Kidney (tissue), 14 donors: Measurements from ENCODE around the gene ALKBH5. TPM values are rescaled to one million over a fixed set of nuclear protein-coding genes. Genes with fewer than 3 reads are reported as not detected.

Experiments used
- DNase-seq, 5 donors: peaks; one replicate each; pipeline ENCODE4 v3.0.0-alpha.2; 2013 to 2020
- FAIRE-seq: peaks from 2 replicates; lab custom pipeline; 2012; peaks lifted over from hg19 to GRCh38; lab: Jason Lieb, UNC
- H3K27ac ChIP-seq, 2 donors: one replicate each; pipeline ENCODE4 v1.7.0; 2013; ENCODE audit warnings: low read depth in 2 of 2, low read length in 2 of 2, inconsistent platforms in 1 of 2
- H3K27me3 ChIP-seq: one replicate; pipeline ENCODE4 v1.7.1; 2013; ENCODE audit warnings: low read length, inconsistent platforms; ENCODE audit not compliant: control insufficient read depth, insufficient read depth
- H3K36me3 ChIP-seq, 3 donors: one replicate each; pipeline versions ENCODE4 v1.7.0 to v1.7.1; 2013; ENCODE audit warnings: low read length in 3 of 3, control low read depth in 1 of 3, inconsistent platforms in 1 of 3; ENCODE audit not compliant: insufficient read depth in 3 of 3, control insufficient read depth in 2 of 3
- H3K4me1 ChIP-seq, 3 donors: one replicate each; pipeline versions ENCODE4 v1.7.0 to v1.7.1; 2013; ENCODE audit warnings: low read length in 3 of 3, inconsistent platforms in 1 of 3, low read depth in 1 of 3; ENCODE audit not compliant: control insufficient read depth in 2 of 3, insufficient read depth in 2 of 3
- H3K4me3 ChIP-seq, 3 donors: one replicate each; pipeline versions ENCODE4 v1.7.0 to v1.8.1; 2013; ENCODE audit warnings: low read length in 3 of 3, control low read depth in 1 of 3, inconsistent platforms in 1 of 3
- H3K9ac ChIP-seq, 3 donors: one replicate each; pipeline versions ENCODE4 v1.7.0 to v1.7.1; 2013; ENCODE audit warnings: low read length in 3 of 3, control low read depth in 1 of 3, inconsistent platforms in 1 of 3
- H3K9me3 ChIP-seq, 3 donors: one replicate each; pipeline versions ENCODE4 v1.7.0 to v1.7.1; 2013; ENCODE audit warnings: low read length in 3 of 3, control low read depth in 1 of 3, inconsistent platforms in 1 of 3; ENCODE audit not compliant: control insufficient read depth in 2 of 3, insufficient read depth in 1 of 3
- CTCF ChIP-seq: IDR thresholded peaks from 3 replicates; pipeline ENCODE4 v1.5.1; 2012; ENCODE audit warnings: mild to moderate bottlenecking, moderate library complexity, borderline replicate concordance; ENCODE audit not compliant: insufficient read depth; ENCODE audit errors: extremely low read depth
- intact Hi-C: fragments of 100-400 bp; cut with DNase I; formaldehyde crosslinking; loops from one replicate; pipeline ENCODE4 v1.11.1; 2022
- polyA plus RNA-seq: library from polyadenylated mRNA; stranded (reverse); fragments of 350-450 nt; fragmentation: Illumina TruSeq; extraction: RNeasy Lipid Tissue Mini Kit (QIAGEN cat#74804); gene quantifications from one replicate; pipeline ENCODE4 v1.2.3, GENCODE V29; 2014; ENCODE audit warnings: low read depth, low replicate concordance; ENCODE audit not compliant: insufficient read depth
- total RNA-seq: library from RNA; stranded (reverse); fragmentation: NEBNext Ultra II Directional; extraction: Animal tissue kit (Norgen Biotek cat#: 25700); gene quantifications from one replicate; pipeline ENCODE4 v1.2.1, GENCODE V29; 2021
- donor health status: control.
- donor health status: control.
- donor health status: control.
- donor health status: control.
- donor health status: control.
- donor health status: DM: yes; HTN: yes; CAD: no.
- donor health status: Normal renal cell carcinoma (clear cell type).

The ALKBH5 gene
- total and polyA plus RNA-seq, 2 donors from 2014 or later, result 67.1 to 94.4 TPM

GRCh38 chr17:18228176-18228682, 44.6 kb downstream of the ALKBH5 start:
- no peaks in the 10 kb centered on the region for H3K27me3 ChIP-seq
- no peak overlapping the region for H3K27ac ChIP-seq
- no peak overlapping the region for H3K4me3 ChIP-seq
- no peak overlapping the region for H3K9ac ChIP-seq
- FAIRE-seq (no peak), DNase-seq (peak in 1 of 5 donors; percentile 26)
- intact Hi-C loops, result no loop called here
- H3K9me3 ChIP-seq, result no peaks in the 10 kb centered on the region
- no peaks in the 10 kb centered on the region for H3K36me3 ChIP-seq
- TF ChIP-seq CTCF, result no peak
- peaks cover 0 to 6% (median 6%) of the 10 kb centered on the region in 3 donors for H3K4me1 ChIP-seq

- no peaks in the 10 kb centered on the region for H3K9me3 ChIP-seq
- H3K27ac ChIP-seq, result no peak overlapping the region
- FAIRE-seq, result no peak
- no peaks in the 10 kb centered on the region for H3K27me3 ChIP-seq
- H3K4me1 ChIP-seq, result peaks cover 0 to 6% (median 6%) of the 10 kb centered on the region in 3 donors
- DNase-seq, result peak in 1 of 5 donors; percentile 44
- no peak overlapping the region for H3K9ac ChIP-seq
- H3K36me3 ChIP-seq, result no peaks in the 10 kb centered on the region
- H3K4me3 ChIP-seq, result no peak overlapping the region
- no peak for TF ChIP-seq CTCF
- intact Hi-C loops, result no loop called here
Measured at GRCh38 chr17:18229254-18229653, 45.6 kb downstream of the ALKBH5 start.

GRCh38 chr17:18229771-18230170, 46.1 kb downstream of the ALKBH5 start:
- H3K27ac ChIP-seq, result no peak overlapping the region
- H3K4me3 ChIP-seq, result no peak overlapping the region
- no peak for TF ChIP-seq CTCF
- intact Hi-C loops, result no loop called here
- H3K9ac ChIP-seq, result no peak overlapping the region
- H3K4me1 ChIP-seq, result peaks cover 0 to 6% (median 6%) of the 10 kb centered on the region in 3 donors
- H3K9me3 ChIP-seq, result no peaks in the 10 kb centered on the region
- FAIRE-seq (no peak), DNase-seq (peak in 1 of 5 donors; percentile 38)
- H3K27me3 ChIP-seq, result no peaks in the 10 kb centered on the region
- H3K36me3 ChIP-seq, result peaks cover 0 to 3% (median 3%) of the 10 kb centered on the region in 3 donors
